Upper lobe of right lung (tissue), 1 donor: Measurements from ENCODE around the gene ARL10. TPM values are rescaled to one million over a fixed set of nuclear protein-coding genes. Genes with fewer than 3 reads are reported as not detected.

Experiments
- ATAC-seq: fragments of 200-7000 bp; cut with Tn5 transposase; one replicate; pipeline ENCODE4 v1.9.1; 2020; ENCODE audit warnings: mild to moderate bottlenecking, moderate library complexity
- DNase-seq: peaks from one replicate; pipeline ENCODE4 v3.0.0-alpha.2; 2020
- H3K27ac ChIP-seq: fragments of 200-600 bp; one replicate; pipeline ENCODE4 v1.8.0; 2022
- H3K27me3 ChIP-seq: fragments of 200-600 bp; one replicate; pipeline ENCODE4 v1.8.0; 2022; ENCODE audit warnings: mild to moderate bottlenecking
- H3K36me3 ChIP-seq: fragments of 200-600 bp; one replicate; pipeline ENCODE4 v1.8.0; 2022
- H3K4me1 ChIP-seq: fragments of 200-600 bp; one replicate; pipeline ENCODE4 v1.8.0; 2022
- H3K4me3 ChIP-seq: fragments of 200-600 bp; one replicate; pipeline ENCODE4 v1.8.0; 2022; ENCODE audit warnings: mild to moderate bottlenecking
- H3K9me3 ChIP-seq: fragments of 200-600 bp; one replicate; pipeline ENCODE4 v1.8.0; 2022
- CTCF ChIP-seq: fragments of 200-600 bp; IDR thresholded peaks from one replicate; pipeline ENCODE4 v1.8.0; 2022; ENCODE audit warnings: antibody characterized with exemption
- intact Hi-C: fragments of 100-400 bp; cut with DNase I; formaldehyde crosslinking; loops from one replicate; pipeline ENCODE4 v1.11.0; 2022
- total RNA-seq: library from RNA; stranded (reverse); fragmentation: NEBNext Ultra II Directional; extraction: Animal tissue kit (Norgen Biotek cat#: 25700); gene quantifications from one replicate; pipeline ENCODE4 v1.2.1, GENCODE V29; 2021
- donor health status: DM: no; HTN: yes; CAD: no; lungs with severe emphysema.

Gene ARL10
- total RNA-seq, 1 donor from 2014 or later = 7.9 TPM

DNA sequence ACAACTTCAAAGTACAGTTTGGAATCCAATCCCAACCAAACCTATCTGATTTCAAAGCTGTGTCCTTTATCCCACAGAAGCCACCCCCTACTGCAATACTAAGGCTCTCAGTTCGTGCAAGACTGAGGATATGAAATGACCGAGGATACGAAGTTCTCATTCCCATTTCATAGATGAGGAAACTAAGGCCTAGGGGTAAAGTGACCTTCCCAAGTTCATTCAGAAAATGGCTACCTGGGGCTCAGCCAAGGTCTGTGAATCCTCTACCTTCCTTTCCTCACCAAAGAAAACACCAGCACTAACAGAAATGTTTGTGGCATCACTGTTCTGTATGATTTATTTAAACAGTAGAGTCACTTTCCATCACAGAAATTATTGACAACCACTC, 9.1 kb upstream of the ARL10 start:
- no peak overlapping the region for H3K4me3 ChIP-seq
- H3K36me3 ChIP-seq = peaks cover 64% of the 10 kb centered on the region
- no peak for DNase-seq
- H3K27ac ChIP-seq = no peak overlapping the region
- peaks cover 10% of the 10 kb centered on the region for H3K4me1 ChIP-seq
- no peaks in the 10 kb centered on the region for H3K9me3 ChIP-seq
- no peak for ATAC-seq
- intact Hi-C loops = no loop called here
- no peaks in the 10 kb centered on the region for H3K27me3 ChIP-seq
- TF ChIP-seq CTCF = no peak

DNA sequence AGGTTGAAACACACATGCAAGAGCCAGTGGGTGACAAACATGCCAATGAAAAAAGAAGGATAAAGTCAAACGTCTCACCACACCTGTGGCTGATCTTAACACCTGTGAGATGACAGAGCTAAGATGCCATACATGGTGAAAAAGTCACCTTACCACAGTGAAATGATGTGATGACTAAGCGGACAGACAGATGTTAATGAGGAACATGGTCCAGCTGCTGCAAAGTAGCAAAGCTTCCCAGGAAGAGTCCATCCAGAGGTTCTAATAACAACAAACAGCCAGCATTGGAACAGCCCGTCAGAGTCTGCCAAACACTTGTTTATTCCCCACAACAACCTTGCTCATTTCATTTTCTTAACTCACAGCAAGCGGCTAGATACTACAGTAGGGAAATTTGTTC, 5.6 kb upstream of the ARL10 start:
- Histone ChIP-seq H3K4me3 (no peak overlapping the region), H3K4me1 (peaks cover 11% of the 10 kb centered on the region), H3K27me3 (no peaks in the 10 kb centered on the region), H3K9me3 (no peaks in the 10 kb centered on the region), H3K27ac (no peak overlapping the region), H3K36me3 (peaks cover 30% of the 10 kb centered on the region)
- ATAC-seq = no peak
- no peak for DNase-seq
- intact Hi-C loops = no loop called here
- no peak for TF ChIP-seq CTCF

- intact Hi-C loops = no loop called here
- TF ChIP-seq CTCF = no peak
- no peaks in the 10 kb centered on the region for H3K27me3 ChIP-seq
- peak overlapping the region; percentile 77 for H3K27ac ChIP-seq
- H3K9me3 ChIP-seq = no peaks in the 10 kb centered on the region
- H3K4me3 ChIP-seq = peak overlapping the region; percentile 81
- peak; percentile 1 for ATAC-seq
- peaks cover 14% of the 10 kb centered on the region for H3K4me1 ChIP-seq
- DNase-seq = no peak
- H3K36me3 ChIP-seq = peaks cover 17% of the 10 kb centered on the region
Observed at GRCh38 chr5:176360894-176361436, 4.3 kb upstream of the ARL10 start.

DNA sequence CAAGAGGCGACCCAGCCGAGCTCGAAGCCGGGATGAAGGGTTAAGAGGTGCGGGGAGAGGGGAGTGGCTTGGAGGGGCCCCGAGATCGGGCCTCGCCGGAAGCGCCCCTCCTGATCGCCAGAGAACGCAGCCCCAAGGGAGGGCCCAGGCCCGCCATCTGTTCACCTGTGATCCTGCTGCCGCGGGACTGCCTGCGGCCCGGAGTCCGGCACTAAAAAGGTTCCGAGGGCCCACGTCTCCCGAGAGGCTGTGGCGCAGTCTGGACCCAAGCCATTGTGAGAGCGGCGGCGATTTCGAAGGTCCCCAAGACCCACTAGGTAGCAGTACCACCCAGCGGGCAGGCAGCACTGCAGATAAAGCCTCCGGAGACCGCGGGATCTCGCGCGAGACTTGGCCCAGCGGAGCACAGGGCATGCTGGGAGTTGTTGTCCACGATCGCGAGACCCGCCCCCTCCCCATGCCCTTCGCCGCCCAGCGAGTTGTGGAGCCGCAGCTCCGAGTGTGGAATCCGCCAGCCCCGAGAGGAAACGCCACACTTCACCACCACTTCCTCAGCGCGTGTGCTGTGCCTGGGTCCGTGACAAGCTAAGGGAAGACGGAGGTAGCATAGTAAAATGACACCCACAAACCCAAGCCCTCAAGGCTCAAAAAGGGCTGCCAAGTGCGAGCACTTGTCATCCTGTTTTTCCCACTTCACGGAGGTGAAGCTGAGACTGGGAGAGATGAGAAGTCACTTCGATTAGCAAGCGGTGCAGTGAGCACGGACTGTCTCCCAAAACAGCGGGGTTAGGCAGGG, 3.7 kb upstream of the ARL10 start, which contains the start of gene KIAA1191:
TSS of gene KIAA1191 (minus strand) at position 328 of the 796 bp plus-strand sequence. CDS start 2,256 bp downstream, outside the sequence.
- Histone ChIP-seq H3K4me3 (peak within 1 kb of the TSS; percentile 81), H3K27me3 (no peaks in the 10 kb centered on the region), H3K27ac (peak within 1 kb of the TSS; percentile 77), H3K4me1 (peaks cover 19% of the 10 kb centered on the region), H3K36me3 (peaks cover 17% of the 10 kb centered on the region), H3K9me3 (no peaks in the 10 kb centered on the region)
- intact Hi-C loops = no loop called here
- DNase-seq (peak; percentile 98), ATAC-seq (peak; percentile 97)
- peak; percentile 22 for TF ChIP-seq CTCF

DNA sequence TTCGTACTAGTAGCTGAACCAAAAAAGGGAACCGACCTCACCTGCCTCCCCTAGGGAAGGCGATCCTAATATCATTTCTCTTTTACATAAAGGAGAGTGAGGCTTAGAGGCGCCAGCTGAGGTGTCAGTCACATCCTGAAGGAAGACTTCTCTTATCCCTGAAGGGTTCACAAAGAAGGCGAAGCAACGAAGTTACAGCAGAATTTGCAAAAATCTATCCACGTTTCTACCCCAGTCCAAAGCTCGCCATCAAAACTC, 3.1 kb upstream of the ARL10 start:
- TF ChIP-seq CTCF = no peak
- DNase-seq (no peak), ATAC-seq (no peak)
- Histone ChIP-seq H3K36me3 (peaks cover 13% of the 10 kb centered on the region), H3K27ac (peak overlapping the region; percentile 44), H3K4me1 (peaks cover 19% of the 10 kb centered on the region), H3K9me3 (no peaks in the 10 kb centered on the region), H3K4me3 (peak overlapping the region; percentile 81), H3K27me3 (no peaks in the 10 kb centered on the region)
- intact Hi-C loops = no loop called here
